LNCaP clone FGC (cell line): ENCODE results near the gene LSAMP.

Source experiments
- DNase-seq: peaks from one replicate; pipeline ENCODE4 v3.0.0-alpha.2; 2011; ENCODE audit warnings: low read depth
- H3K4me3 ChIP-seq: 2 replicates; pipeline ENCODE4 v1.5.1; 2011; ENCODE audit warnings: mild to moderate bottlenecking, low read depth, low read length, control low read depth
- TF ChIP-seq, protein P1 (sequence below): IDR thresholded peaks from 2 replicates; pipeline ENCODE4 v1.5.1; 2012; ENCODE audit warnings: mild to moderate bottlenecking; ENCODE audit not compliant: control insufficient read depth, insufficient read depth; ENCODE audit errors: extremely low read depth

Gene LSAMP

GRCh38 chr3:116035429-116035828, 409.9 kb downstream of the LSAMP start:
- no peak overlapping the region for H3K4me3 ChIP-seq
- TF ChIP-seq, protein P1, sequence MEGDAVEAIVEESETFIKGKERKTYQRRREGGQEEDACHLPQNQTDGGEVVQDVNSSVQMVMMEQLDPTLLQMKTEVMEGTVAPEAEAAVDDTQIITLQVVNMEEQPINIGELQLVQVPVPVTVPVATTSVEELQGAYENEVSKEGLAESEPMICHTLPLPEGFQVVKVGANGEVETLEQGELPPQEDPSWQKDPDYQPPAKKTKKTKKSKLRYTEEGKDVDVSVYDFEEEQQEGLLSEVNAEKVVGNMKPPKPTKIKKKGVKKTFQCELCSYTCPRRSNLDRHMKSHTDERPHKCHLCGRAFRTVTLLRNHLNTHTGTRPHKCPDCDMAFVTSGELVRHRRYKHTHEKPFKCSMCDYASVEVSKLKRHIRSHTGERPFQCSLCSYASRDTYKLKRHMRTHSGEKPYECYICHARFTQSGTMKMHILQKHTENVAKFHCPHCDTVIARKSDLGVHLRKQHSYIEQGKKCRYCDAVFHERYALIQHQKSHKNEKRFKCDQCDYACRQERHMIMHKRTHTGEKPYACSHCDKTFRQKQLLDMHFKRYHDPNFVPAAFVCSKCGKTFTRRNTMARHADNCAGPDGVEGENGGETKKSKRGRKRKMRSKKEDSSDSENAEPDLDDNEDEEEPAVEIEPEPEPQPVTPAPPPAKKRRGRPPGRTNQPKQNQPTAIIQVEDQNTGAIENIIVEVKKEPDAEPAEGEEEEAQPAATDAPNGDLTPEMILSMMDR: no peak
- DNase-seq: no peak

DNA sequence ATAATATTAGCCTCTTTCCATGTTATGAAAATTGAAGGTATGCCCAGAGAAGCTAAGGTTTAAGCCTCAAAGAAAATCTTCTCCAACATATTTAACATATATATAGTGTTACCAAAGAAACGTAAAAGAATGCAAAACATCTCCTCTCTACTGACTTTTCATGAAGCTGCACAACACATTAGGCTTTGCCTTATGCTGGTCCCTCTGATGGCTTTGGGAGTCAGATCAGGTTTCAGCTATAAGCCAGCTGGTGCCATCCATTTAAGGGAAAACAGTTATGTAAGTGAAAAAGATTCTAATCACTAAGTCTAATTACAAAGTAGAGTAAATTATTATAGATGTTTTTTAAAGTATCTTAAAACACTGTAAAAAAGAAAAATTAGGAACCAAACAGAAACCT, 410.5 kb downstream of the LSAMP start:
- TF ChIP-seq, protein P1: no peak
- no peak overlapping the region for H3K4me3 ChIP-seq
- no peak for DNase-seq

DNA sequence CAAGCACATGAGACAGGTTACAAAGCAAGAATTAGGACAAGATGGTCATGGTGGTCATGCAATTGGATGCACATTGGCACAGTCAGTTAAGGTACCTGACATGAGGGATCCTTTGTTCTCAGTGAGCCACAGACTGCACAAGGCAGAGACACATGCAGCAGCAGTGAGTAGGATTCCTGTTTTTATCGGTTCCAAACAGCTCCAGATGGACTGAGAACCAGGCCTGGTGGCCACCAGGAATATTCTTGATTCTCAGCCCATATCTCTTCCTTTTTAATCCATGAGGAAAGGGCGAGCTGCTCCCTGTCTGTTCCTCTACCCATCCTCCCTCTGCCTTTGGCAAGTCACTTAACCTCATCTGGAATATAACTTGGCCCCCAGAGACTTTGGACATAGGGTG, 411.2 kb downstream of the LSAMP start:
- TF ChIP-seq, protein P1: no peak
- DNase-seq: no peak
- no peak overlapping the region for H3K4me3 ChIP-seq

GRCh38 chr3:116033516-116033915, 411.8 kb downstream of the LSAMP start:
- H3K4me3 ChIP-seq: no peak overlapping the region
- TF ChIP-seq, protein P1: no peak
- DNase-seq: no peak

GRCh38 chr3:116032176-116032575, 413.1 kb downstream of the LSAMP start:
- H3K4me3 ChIP-seq: no peak overlapping the region
- no peak for DNase-seq
- TF ChIP-seq, protein P1: no peak

DNA sequence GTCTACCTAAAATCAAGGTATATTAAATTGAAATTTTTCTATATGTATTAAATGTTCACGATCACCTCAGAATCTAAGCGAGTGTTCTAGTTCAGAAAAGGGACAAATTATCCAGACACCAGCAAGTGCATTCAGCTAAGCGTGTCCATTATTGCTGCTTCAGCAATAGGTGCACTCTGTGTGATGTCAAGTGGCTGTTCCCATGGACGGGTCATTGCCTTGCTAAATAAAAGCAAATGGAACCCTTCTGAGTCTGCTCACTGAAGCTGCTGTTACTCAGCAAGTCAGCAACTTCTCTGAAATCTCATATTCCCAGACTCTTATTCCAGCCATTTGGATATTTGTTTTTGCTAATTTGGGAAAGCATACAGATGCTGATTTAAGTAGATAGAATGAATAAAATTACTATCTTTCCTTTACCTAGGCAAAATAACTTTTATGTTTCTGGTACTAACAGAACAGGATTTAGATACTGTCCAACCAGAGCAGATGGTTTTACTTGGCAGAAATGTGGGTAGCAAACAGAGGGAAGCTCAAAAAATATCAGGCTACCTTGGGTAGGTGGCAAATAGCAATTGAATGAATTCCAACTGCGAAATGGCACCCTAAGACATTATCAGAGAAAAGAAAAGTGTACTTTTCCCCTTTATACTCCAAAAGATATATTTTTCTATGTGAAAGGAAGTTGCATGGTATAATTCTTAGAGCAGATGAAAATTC, 415.0 kb downstream of the LSAMP start:
- TF ChIP-seq, protein P1: no peak
- H3K4me3 ChIP-seq: no peak overlapping the region
- no peak for DNase-seq

- TF ChIP-seq, protein P1: no peak
- H3K4me3 ChIP-seq: no peak overlapping the region
- no peak for DNase-seq
Measured at GRCh38 chr3:116029266-116029665, 416.0 kb downstream of the LSAMP start.
